GM23248 (cell line): ENCODE data around the gene DNAJC1. TPM values are rescaled to one million over a fixed set of nuclear protein-coding genes. Genes with fewer than 3 reads are reported as not detected.

Source experiments
- DNase-seq: peaks from one replicate; pipeline ENCODE4 v3.0.0-alpha.2; 2015
- H2AFZ ChIP-seq: fragments of 200-600 bp; sonication (generic); 2 replicates; pipeline ENCODE4 v1.6.1; 2016; ENCODE audit warnings: antibody characterized with exemption
- H3F3A ChIP-seq: fragments of 200-600 bp; sonication (generic); 2 replicates; pipeline ENCODE4 v1.6.1; 2016; ENCODE audit warnings: mild to moderate bottlenecking, antibody characterized with exemption, mixed run types; ENCODE audit not compliant: insufficient read depth
- H3K27ac ChIP-seq: fragments of 200-600 bp; sonication (generic); 2 replicates; pipeline ENCODE4 v1.5.1; 2016; ENCODE audit warnings: mild to moderate bottlenecking
- H3K27me3 ChIP-seq: fragments of 200-600 bp; sonication (generic); replicated peaks from 2 replicates; pipeline ENCODE4 v1.6.1; 2016; ENCODE audit warnings: mild to moderate bottlenecking; ENCODE audit not compliant: insufficient read depth
- H3K36me3 ChIP-seq: fragments of 200-600 bp; sonication (generic); 2 replicates; pipeline ENCODE4 v1.6.1; 2016; ENCODE audit warnings: low read depth, mild to moderate bottlenecking
- H3K4me1 ChIP-seq: fragments of 200-600 bp; sonication (generic); 2 replicates; pipeline ENCODE4 v1.6.1; 2016; ENCODE audit warnings: mild to moderate bottlenecking; ENCODE audit not compliant: insufficient read depth
- H3K4me2 ChIP-seq: fragments of 200-600 bp; sonication (generic); one replicate; pipeline ENCODE4 v1.6.1; 2016; ENCODE audit warnings: mild to moderate bottlenecking; ENCODE audit not compliant: unreplicated experiment
- H3K4me3 ChIP-seq: fragments of 200-600 bp; sonication (generic); 2 replicates; pipeline ENCODE4 v1.5.1; 2016; ENCODE audit warnings: mild to moderate bottlenecking
- H3K79me2 ChIP-seq: fragments of 200-600 bp; sonication (generic); 2 replicates; pipeline ENCODE4 v1.6.1; 2016; ENCODE audit warnings: mild to moderate bottlenecking; ENCODE audit not compliant: insufficient read depth
- H3K9ac ChIP-seq: fragments of 200-600 bp; sonication (generic); 2 replicates; pipeline ENCODE4 v1.6.1; 2016; ENCODE audit warnings: mild to moderate bottlenecking
- H3K9me2 ChIP-seq: fragments of 200-600 bp; sonication (generic); 2 replicates; pipeline ENCODE4 v1.6.1; 2016; ENCODE audit warnings: mixed run types, mild to moderate bottlenecking, moderate library complexity; ENCODE audit not compliant: insufficient read depth
- H3K9me3 ChIP-seq: fragments of 200-600 bp; sonication (generic); one replicate; pipeline ENCODE4 v1.6.1; 2017; ENCODE audit warnings: low read depth
- H4K20me1 ChIP-seq: fragments of 200-600 bp; sonication (generic); 2 replicates; pipeline ENCODE4 v1.6.0; 2016; ENCODE audit not compliant: insufficient read depth
- EZH2 ChIP-seq: fragments of 200-600 bp; sonication (generic); IDR thresholded peaks from 2 replicates; pipeline ENCODE4 v1.6.1; 2018; ENCODE audit warnings: antibody characterized with exemption, mild to moderate bottlenecking; ENCODE audit not compliant: insufficient read depth, poor library complexity, severe bottlenecking
- EZH2phosphoT487 ChIP-seq: fragments of 200-600 bp; sonication (generic); IDR thresholded peaks from 2 replicates; pipeline ENCODE4 v1.6.1; 2018; ENCODE audit warnings: antibody characterized with exemption, moderate library complexity, mild to moderate bottlenecking, low read depth; ENCODE audit not compliant: insufficient read depth
- WGBS, 2 experiments: methylation state at CpG; one replicate each; pipeline ENCODE4 v1.1.6; 2015 to 2017; ENCODE audit warnings: low lambda C conversion rate in 2 of 2, low coverage in 1 of 2; ENCODE audit errors: missing lambda C conversion rate in 2 of 2; 5-methylcytosine and 5-hydroxymethylcytosine counted together
- in situ Hi-C: fragments of 300-500 bp; cut with MboI; formaldehyde crosslinking; loops from 2 replicates; pipeline ENCODE4 v1.15.0; 2020
- polyA plus RNA-seq: library from polyadenylated mRNA; unstranded; fragments of >200 nt; fragmentation: Nextera tagmentation; extraction: Ambion mirVana; gene quantifications from 2 replicates; pipeline ENCODE4 v1.2.1, GENCODE V29; 2016
- total RNA-seq: library from RNA; depleted of rRNA; stranded (reverse); fragments of >200 nt; shearing (Covaris generic); gene quantifications from 2 replicates; pipeline ENCODE4 v1.2.3, GENCODE V29; 2014

The DNAJC1 gene
- total and polyA plus RNA-seq, 2 experiments from 2014 or later, result 50.9 to 63.9 TPM

GRCh38 chr10:21810582-21811244 lies 192.8 kb downstream of the DNAJC1 start:
- no peak overlapping the region for H3K4me3 ChIP-seq
- in situ Hi-C loops, result no loop called here
- WGBS, 2 experiments, result 96 to 97% methylated on average over 7 of the region's 7 CpGs
- no peak overlapping the region for H3K9ac ChIP-seq
- H3K9me2 ChIP-seq, result no peaks in the 10 kb centered on the region
- TF ChIP-seq EZH2phosphoT487, result no peak
- TF ChIP-seq EZH2, result no peak
- no peaks in the 10 kb centered on the region for H3K79me2 ChIP-seq
- H3K4me2 ChIP-seq, result no peak overlapping the region
- DNase-seq, result no peak
- no peaks in the 10 kb centered on the region for H3K4me1 ChIP-seq
- H3K9me3 ChIP-seq, result no peaks in the 10 kb centered on the region
- no peaks in the 10 kb centered on the region for H4K20me1 ChIP-seq
- H3K36me3 ChIP-seq, result no peaks in the 10 kb centered on the region
- H3K27me3 ChIP-seq, result no peaks in the 10 kb centered on the region
- H2AFZ ChIP-seq, result no peak overlapping the region
- H3K27ac ChIP-seq, result no peak overlapping the region
- no peaks in the 10 kb centered on the region for H3F3A ChIP-seq

- H3K4me2 ChIP-seq, result no peak overlapping the region
- H3K9me2 ChIP-seq, result no peaks in the 10 kb centered on the region
- DNase-seq, result no peak
- no peak overlapping the region for H3K4me3 ChIP-seq
- no peaks in the 10 kb centered on the region for H3K9me3 ChIP-seq
- no peaks in the 10 kb centered on the region for H4K20me1 ChIP-seq
- H3K36me3 ChIP-seq, result no peaks in the 10 kb centered on the region
- no peak overlapping the region for H3K9ac ChIP-seq
- no peak overlapping the region for H2AFZ ChIP-seq
- no peaks in the 10 kb centered on the region for H3K79me2 ChIP-seq
- no peaks in the 10 kb centered on the region for H3K27me3 ChIP-seq
- H3K27ac ChIP-seq, result no peak overlapping the region
- in situ Hi-C loops, result no loop called here
- no peaks in the 10 kb centered on the region for H3F3A ChIP-seq
- no peaks in the 10 kb centered on the region for H3K4me1 ChIP-seq
- TF ChIP-seq EZH2 (no peak), EZH2phosphoT487 (no peak)
- whole genome bisulfite sequencing, 2 experiments, result 55 to 63% methylated on average over 3 of the region's 3 CpGs
These were observed 195.0 kb downstream of the DNAJC1 start for GRCh38 chr10:21808550-21808949.

- H3K9me2 ChIP-seq, result no peaks in the 10 kb centered on the region
- H4K20me1 ChIP-seq, result no peaks in the 10 kb centered on the region
- no peaks in the 10 kb centered on the region for H3K79me2 ChIP-seq
- DNase-seq, result no peak
- H3K4me1 ChIP-seq, result no peaks in the 10 kb centered on the region
- H3K9me3 ChIP-seq, result no peaks in the 10 kb centered on the region
- H3K4me3 ChIP-seq, result no peak overlapping the region
- H3K9ac ChIP-seq, result no peak overlapping the region
- H3K27ac ChIP-seq, result no peak overlapping the region
- in situ Hi-C loops, result no loop called here
- H3K36me3 ChIP-seq, result no peaks in the 10 kb centered on the region
- TF ChIP-seq EZH2phosphoT487 (no peak), EZH2 (no peak)
- no peak overlapping the region for H3K4me2 ChIP-seq
- H3F3A ChIP-seq, result no peaks in the 10 kb centered on the region
- WGBS, 2 experiments, result 89 to 96% methylated on average over 5 of the region's 5 CpGs
- H2AFZ ChIP-seq, result no peak overlapping the region
- H3K27me3 ChIP-seq, result no peaks in the 10 kb centered on the region
These were observed 196.3 kb downstream of the DNAJC1 start for GRCh38 chr10:21807180-21807579.

- no peaks in the 10 kb centered on the region for H3K4me1 ChIP-seq
- no peaks in the 10 kb centered on the region for H3K36me3 ChIP-seq
- no peak for TF ChIP-seq EZH2
- no peak for TF ChIP-seq EZH2phosphoT487
- 4 to 6% methylated on average over 1 of the region's 1 CpG for WGBS, 2 experiments
- H3K9me2 ChIP-seq, result no peaks in the 10 kb centered on the region
- H3K4me2 ChIP-seq, result no peak overlapping the region
- no peaks in the 10 kb centered on the region for H3K79me2 ChIP-seq
- no peak for DNase-seq
- H3K27ac ChIP-seq, result no peak overlapping the region
- H4K20me1 ChIP-seq, result no peaks in the 10 kb centered on the region
- H3K27me3 ChIP-seq, result no peaks in the 10 kb centered on the region
- H3K9ac ChIP-seq, result no peak overlapping the region
- no peak overlapping the region for H3K4me3 ChIP-seq
- no peak overlapping the region for H2AFZ ChIP-seq
- no peaks in the 10 kb centered on the region for H3F3A ChIP-seq
- in situ Hi-C loops, result no loop called here
- H3K9me3 ChIP-seq, result no peaks in the 10 kb centered on the region
These were observed 200.2 kb downstream of the DNAJC1 start for GRCh38 chr10:21803374-21803773.
